ENCODE measurements around the gene LRRC28.

LRRC28 gene

DNA sequence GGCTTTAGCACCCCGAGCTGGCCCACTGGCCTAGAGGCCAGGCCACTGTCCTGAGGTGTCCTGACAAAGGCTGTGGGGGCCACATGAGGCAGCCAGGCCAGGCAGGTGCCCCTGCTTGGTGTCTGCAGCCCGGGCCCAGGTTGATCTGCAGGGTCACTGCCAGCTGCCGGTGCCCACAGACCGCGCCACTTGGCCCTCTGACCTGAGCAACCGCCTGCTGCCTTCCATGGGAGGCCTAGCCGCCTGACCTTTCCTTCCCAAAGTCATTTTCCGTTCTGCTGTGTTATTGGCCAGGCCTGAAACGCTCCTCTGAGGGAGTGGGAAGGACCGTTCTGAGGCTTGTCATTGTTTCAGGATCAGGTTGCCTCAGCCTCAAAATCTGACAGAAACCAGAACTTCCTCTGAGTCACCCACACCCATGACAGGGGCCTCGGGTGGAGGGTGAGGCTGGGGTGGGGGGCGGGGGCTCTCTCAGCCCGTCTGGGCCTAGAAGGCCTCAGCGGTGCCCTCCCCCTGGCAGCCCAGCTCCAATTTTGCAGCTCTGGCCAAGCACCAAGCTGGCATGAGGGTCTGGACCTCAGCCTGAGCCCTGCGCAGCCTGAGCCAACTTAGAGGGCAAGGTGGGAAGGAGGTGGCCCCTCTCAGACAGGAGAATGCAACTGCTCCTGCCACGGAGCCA, 173.8 kb downstream of the LRRC28 start:
- no peak overlapping the region for H3K4me3 ChIP-seq (ENCODE audit: low read depth, low read length)
- in situ Hi-C loops (cut with HindIII; ENCODE audit: low sequenced_read_pairs), result no loop called here
- TF ChIP-seq, protein P1, sequence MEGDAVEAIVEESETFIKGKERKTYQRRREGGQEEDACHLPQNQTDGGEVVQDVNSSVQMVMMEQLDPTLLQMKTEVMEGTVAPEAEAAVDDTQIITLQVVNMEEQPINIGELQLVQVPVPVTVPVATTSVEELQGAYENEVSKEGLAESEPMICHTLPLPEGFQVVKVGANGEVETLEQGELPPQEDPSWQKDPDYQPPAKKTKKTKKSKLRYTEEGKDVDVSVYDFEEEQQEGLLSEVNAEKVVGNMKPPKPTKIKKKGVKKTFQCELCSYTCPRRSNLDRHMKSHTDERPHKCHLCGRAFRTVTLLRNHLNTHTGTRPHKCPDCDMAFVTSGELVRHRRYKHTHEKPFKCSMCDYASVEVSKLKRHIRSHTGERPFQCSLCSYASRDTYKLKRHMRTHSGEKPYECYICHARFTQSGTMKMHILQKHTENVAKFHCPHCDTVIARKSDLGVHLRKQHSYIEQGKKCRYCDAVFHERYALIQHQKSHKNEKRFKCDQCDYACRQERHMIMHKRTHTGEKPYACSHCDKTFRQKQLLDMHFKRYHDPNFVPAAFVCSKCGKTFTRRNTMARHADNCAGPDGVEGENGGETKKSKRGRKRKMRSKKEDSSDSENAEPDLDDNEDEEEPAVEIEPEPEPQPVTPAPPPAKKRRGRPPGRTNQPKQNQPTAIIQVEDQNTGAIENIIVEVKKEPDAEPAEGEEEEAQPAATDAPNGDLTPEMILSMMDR (IDR thresholded peaks at IDR 0.05; ENCODE audit: low read depth, low read length, missing control alignments), result no peak
- peak; percentile 42 for DNase-seq (ENCODE audit: low read depth)

DNA sequence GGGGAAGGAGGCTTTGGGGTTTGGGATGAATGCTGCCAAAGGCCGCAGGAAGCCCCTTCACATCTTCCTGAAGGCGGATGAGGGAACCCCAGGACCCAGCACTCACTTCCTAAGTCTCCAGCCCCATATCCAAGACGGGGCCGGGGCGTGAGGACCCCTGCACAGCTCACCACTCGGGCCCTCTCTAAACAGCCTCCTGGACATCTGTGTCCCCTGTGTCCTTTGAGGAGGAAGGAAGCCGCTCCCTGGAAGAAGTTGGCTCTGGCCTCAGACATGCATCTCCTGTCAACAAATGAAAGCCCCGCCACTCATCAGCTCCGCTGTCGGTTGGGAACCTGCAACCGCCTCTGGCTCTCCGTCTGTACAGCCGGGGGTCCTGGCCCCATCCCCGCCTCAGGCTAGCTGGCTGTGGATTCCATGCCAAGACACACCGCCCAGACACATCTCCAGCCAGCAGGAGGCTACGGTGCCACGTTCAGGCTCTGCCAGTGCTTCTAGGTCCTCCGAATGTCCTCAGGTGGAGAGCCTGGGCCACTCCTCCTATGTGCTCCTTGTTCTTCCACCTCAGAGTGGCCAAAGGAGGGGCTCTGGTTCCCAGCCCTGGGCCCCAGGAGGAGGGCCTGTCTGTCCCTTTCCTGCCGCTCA, 174.5 kb downstream of the LRRC28 start:
- in situ Hi-C loops (cut with HindIII; ENCODE audit: low sequenced_read_pairs), result no loop called here
- H3K4me3 ChIP-seq (ENCODE audit: low read depth, low read length), result no peak overlapping the region
- TF ChIP-seq, protein P1 (IDR thresholded peaks at IDR 0.05; ENCODE audit: low read depth, low read length, missing control alignments), result no peak
- no peak for DNase-seq (ENCODE audit: low read depth)

GRCh38 chr15:99426431-99427105, 175.3 kb downstream of the LRRC28 start:
- no peak for DNase-seq (ENCODE audit: low read depth)
- TF ChIP-seq, protein P1 (IDR thresholded peaks at IDR 0.05; ENCODE audit: low read depth, low read length, missing control alignments), result no peak
- H3K4me3 ChIP-seq (ENCODE audit: low read depth, low read length), result no peak overlapping the region
- in situ Hi-C loops (cut with HindIII; ENCODE audit: low sequenced_read_pairs), result no loop called here

GRCh38 chr15:99427210-99427609, 175.9 kb downstream of the LRRC28 start:
- in situ Hi-C loops (cut with HindIII; ENCODE audit: low sequenced_read_pairs), result no loop called here
- TF ChIP-seq, protein P1 (IDR thresholded peaks at IDR 0.05; ENCODE audit: low read depth, low read length, missing control alignments), result no peak
- DNase-seq (ENCODE audit: low read depth), result no peak
- no peak overlapping the region for H3K4me3 ChIP-seq (ENCODE audit: low read depth, low read length)

DNA sequence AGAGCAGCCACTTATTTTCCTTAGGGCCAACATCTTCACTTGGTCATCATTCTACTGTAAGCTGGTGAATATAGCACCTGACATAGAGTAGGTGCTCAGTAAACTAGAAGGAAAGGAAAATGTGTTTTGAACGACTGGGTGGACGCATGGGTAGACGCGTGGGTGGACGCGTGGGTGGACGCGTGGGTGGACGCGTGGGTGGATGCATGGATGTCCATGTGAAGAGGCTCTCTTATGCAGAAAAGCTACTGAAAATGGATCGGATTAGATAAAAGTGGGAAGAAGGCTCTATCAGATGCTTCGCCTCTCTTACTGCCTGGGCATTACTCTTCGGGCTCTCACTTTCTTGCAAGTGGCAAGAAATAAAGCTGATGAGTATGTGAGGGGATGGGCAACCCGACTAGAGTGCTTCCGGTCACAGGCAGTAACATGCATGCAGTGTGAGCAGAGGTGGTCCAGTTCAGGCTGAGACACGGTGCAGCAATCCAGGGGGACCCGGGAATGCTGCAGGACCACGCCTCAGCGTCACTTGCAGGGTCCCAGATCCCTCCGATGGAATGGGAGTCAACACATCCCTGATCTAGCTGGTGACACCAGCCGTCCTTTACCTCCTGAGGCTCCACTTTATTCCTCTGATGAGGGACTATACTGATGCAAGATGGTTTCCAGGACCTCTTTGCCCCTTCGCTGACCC, 176.5 kb downstream of the LRRC28 start:
- no peak for DNase-seq (ENCODE audit: low read depth)
- TF ChIP-seq, protein P1 (IDR thresholded peaks at IDR 0.05; ENCODE audit: low read depth, low read length, missing control alignments), result no peak

DNA sequence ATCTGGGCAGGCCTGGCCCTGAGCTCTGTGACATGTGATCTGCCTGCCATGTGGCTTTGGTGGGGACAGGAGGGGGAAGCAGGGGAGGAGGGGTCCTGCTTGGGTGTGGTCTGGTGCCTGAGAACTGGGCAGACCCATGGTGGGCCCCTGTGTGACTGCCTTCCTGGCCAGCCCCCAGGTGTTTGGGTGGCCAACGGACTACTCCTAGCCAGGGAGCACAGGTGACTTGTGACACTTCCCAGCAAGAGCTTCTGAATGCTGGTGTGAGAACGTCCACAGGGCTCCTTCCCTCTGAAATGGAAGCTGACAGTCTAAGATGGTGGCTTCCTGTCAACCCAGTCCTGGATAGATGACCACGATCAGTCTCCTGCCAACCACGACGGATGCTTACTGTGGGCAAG, 178.4 kb downstream of the LRRC28 start:
- H3K4me3 ChIP-seq (ENCODE audit: low read depth, low read length), result no peak overlapping the region
- TF ChIP-seq, protein P1 (IDR thresholded peaks at IDR 0.05; ENCODE audit: low read depth, low read length, missing control alignments), result no peak
- in situ Hi-C loops (cut with HindIII; ENCODE audit: low sequenced_read_pairs), result no loop called here
- no peak for DNase-seq (ENCODE audit: low read depth)

More for the DNA sequence above, 176.5 kb downstream of the LRRC28 start:
- H3K4me3 ChIP-seq (ENCODE audit: low read depth, low read length), result no peak overlapping the region
- in situ Hi-C loops (cut with HindIII; ENCODE audit: low sequenced_read_pairs), result no loop called here

Data from astrocyte of the cerebellum (primary cell).